Hypothalamus (tissue), 51 donors: ENCODE data around the gene ANKLE2.
"Not testable (repeated sequence)": the region's sequence is repeated elsewhere in the genome, so short reads cannot be mapped to it uniquely, and the experiment has no call there.

Experiments
- DNase-seq, 51 donors: peaks; one replicate each; lab custom pipeline; 2025; lab: John Stamatoyannopoulos, UW

The ANKLE2 gene

GRCh38 chr12:132761032-132761920 is at the start of gene ANKLE2:
Gene ANKLE2, minus strand, starts transcription at chr12:132761832. Its CDS starts 34 bp downstream, at chr12:132761798.
- DNase-seq: peak in 13 of 51 donors; percentile 2 to 82 (median 55)

- peak in 2 of 51 donors; percentile 28 to 35 for DNase-seq
Observed at GRCh38 chr12:132809391-132809790, 47.8 kb upstream of the ANKLE2 start.

GRCh38 chr12:132807295-132808092 is 45.9 kb upstream of the ANKLE2 start:
- DNase-seq: peak in 1 of 51 donors; percentile 43

- peak in 3 of 51 donors; percentile 39 to 58 (median 51) for DNase-seq
Observed at GRCh38 chr12:132806857-132807256, 45.2 kb upstream of the ANKLE2 start.

- no peak for DNase-seq
Observed at GRCh38 chr12:132804426-132804861, 42.8 kb upstream of the ANKLE2 start.

GRCh38 chr12:132803888-132804287 is 42.3 kb upstream of the ANKLE2 start:
- no peak for DNase-seq

GRCh38 chr12:132803125-132803524 is 41.5 kb upstream of the ANKLE2 start:
- DNase-seq: no peak

- no peak for DNase-seq
Observed at GRCh38 chr12:132801741-132802140, 40.1 kb upstream of the ANKLE2 start.

- no peak for DNase-seq
Observed at GRCh38 chr12:132798836-132799235, 37.2 kb upstream of the ANKLE2 start.

- DNase-seq: no peak
Observed at GRCh38 chr12:132797820-132798570, 36.4 kb upstream of the ANKLE2 start.

GRCh38 chr12:132795847-132796246 is 34.2 kb upstream of the ANKLE2 start:
- DNase-seq: no peak

- DNase-seq: not testable (repeated sequence)
Observed at GRCh38 chr12:132791940-132792339, 30.3 kb upstream of the ANKLE2 start.

GRCh38 chr12:132789099-132789471 is 27.5 kb upstream of the ANKLE2 start:
- no peak for DNase-seq

- no peak for DNase-seq
Observed at GRCh38 chr12:132788375-132789098, 26.9 kb upstream of the ANKLE2 start.

- DNase-seq: no peak
Observed at GRCh38 chr12:132787877-132788276, 26.2 kb upstream of the ANKLE2 start.

GRCh38 chr12:132786192-132786591 is 24.6 kb upstream of the ANKLE2 start:
- no peak for DNase-seq

GRCh38 chr12:132784580-132784979 is 22.9 kb upstream of the ANKLE2 start:
- no peak for DNase-seq

GRCh38 chr12:132783917-132784531 is 22.4 kb upstream of the ANKLE2 start:
- peak in 24 of 51 donors; percentile 15 to 57 (median 33) for DNase-seq

GRCh38 chr12:132781938-132782337 is 20.3 kb upstream of the ANKLE2 start:
- no peak for DNase-seq
